Memory B cell (primary cell): ENCODE data around the gene MYBL2.

Source experiments
- ATAC-seq: fragments of 150-1000 bp; cut with Tn5 transposase; 2 replicates; pipeline ENCODE4 v1.10.0; 2021; ENCODE audit warnings: low read depth, mild to moderate bottlenecking, moderate library complexity
- DNase-seq, 2 donors: peaks; one replicate each; pipeline ENCODE4 v3.0.0; 2022; ENCODE audit warnings: low spot score in 2 of 2
- H3K27ac Mint-ChIP-seq: one replicate; pipeline ENCODE4 v1.8.0; 2022; ENCODE audit warnings: mild to moderate bottlenecking, moderate library complexity, mixed read lengths
- H3K27me3 Mint-ChIP-seq: one replicate; pipeline ENCODE4 v1.8.0; 2022; ENCODE audit warnings: mixed read lengths
- H3K36me3 Mint-ChIP-seq: one replicate; pipeline ENCODE4 v1.8.0; 2022; ENCODE audit warnings: mild to moderate bottlenecking, mixed read lengths
- H3K4me1 Mint-ChIP-seq: one replicate; pipeline ENCODE4 v1.8.0; 2022; ENCODE audit warnings: mixed read lengths
- H3K4me3 Mint-ChIP-seq: one replicate; pipeline ENCODE4 v1.8.0; 2022; ENCODE audit warnings: mild to moderate bottlenecking, moderate library complexity, mixed read lengths
- H3K9me3 Mint-ChIP-seq: one replicate; pipeline ENCODE4 v1.8.0; 2022; ENCODE audit warnings: mixed read lengths

Gene MYBL2

GRCh38 chr20:43761386-43762340 lies 94.7 kb downstream of the MYBL2 start:
- no peak overlapping the region for H3K27ac Mint-ChIP-seq
- H3K9me3 Mint-ChIP-seq = no peaks in the 10 kb centered on the region
- no peaks in the 10 kb centered on the region for H3K27me3 Mint-ChIP-seq
- no peak overlapping the region for H3K4me3 Mint-ChIP-seq
- DNase-seq (no peak), ATAC-seq (no peak)
- H3K4me1 Mint-ChIP-seq = no peaks in the 10 kb centered on the region
- H3K36me3 Mint-ChIP-seq = no peaks in the 10 kb centered on the region

GRCh38 chr20:43762911-43763310 lies 96.0 kb downstream of the MYBL2 start:
- Mint-ChIP-seq H3K4me3 (no peak overlapping the region), H3K27ac (no peak overlapping the region), H3K9me3 (no peaks in the 10 kb centered on the region), H3K4me1 (peaks cover 3% of the 10 kb centered on the region), H3K36me3 (no peaks in the 10 kb centered on the region), H3K27me3 (peaks cover 5% of the 10 kb centered on the region)
- DNase-seq (no peak), ATAC-seq (no peak)

- Mint-ChIP-seq H3K27me3 (peaks cover 10% of the 10 kb centered on the region), H3K4me3 (no peak overlapping the region), H3K27ac (no peak overlapping the region), H3K36me3 (no peaks in the 10 kb centered on the region), H3K9me3 (no peaks in the 10 kb centered on the region), H3K4me1 (peaks cover 6% of the 10 kb centered on the region)
- no peak for ATAC-seq
- DNase-seq = no peak
Measured at GRCh38 chr20:43765916-43766315, 99.0 kb downstream of the MYBL2 start.
